Heart left ventricle (tissue), 13 donors: ENCODE measurements around the gene FLYWCH1.

ENCODE experiments used
- CTCF ChIP-seq, 12 donors: fragments of 200-600 bp; sonication (generic) in 4 of 12; IDR thresholded peaks; one replicate each; pipeline versions ENCODE4 v1.5.0 to v1.8.0; 2018 to 2022; ENCODE audit warnings: antibody characterized with exemption in 12 of 12, mild to moderate bottlenecking in 5 of 12
- POLR2A ChIP-seq, 2 donors: fragments of 450-650 bp; IDR thresholded peaks; one replicate each; pipeline ENCODE4 v1.6.1; 2017; ENCODE audit warnings: antibody characterized with exemption in 2 of 2, mild to moderate bottlenecking in 2 of 2, moderate library complexity in 2 of 2
- donor health status: ischemic (EF 13 %, LVEDD 7.1; RV severe dilation, severe dysfunction).
- donor health status: DM: no; HTN: yes; CAD: no.
- donor health status: DM: no; HTN: no; CAD: no.
- donor health status: ischemic (EF 25% LVEDD 6.9; RV normal size, moderate dysfunction).
- donor health status: ischemic (EF 25% LVEDD 5.7; RV mildly dilated, moderate dysfunction).
- donor health status: ischemic (EF 35%, LVEDD 5.7; RV mildly dilated, moderate dysfunction).
- donor health status: nonischemic (EF 11% LVEDD 7.7; RV severe dilation, severe dysfunction).
- donor health status: DM: yes; HTN: yes; CAD: no.
- donor health status: PGD.
- donor health status: ischemic (EF 29% LVEDD 5.4; RV normal size, mild dysfunction).
- donor health status: nonischemic (EF 23%, LVEDD 6.1; RV moderate dilation, normal function).

GRCh38 chr16:2992383-2993081 lies 80.8 kb downstream of the FLYWCH1 start:
- TF ChIP-seq POLR2A (IDR thresholded peaks at IDR 0.05) (no peak), CTCF (IDR thresholded peaks at IDR 0.05) (no peak)
